Fibroblast of pulmonary artery (primary cell): ENCODE data around the gene AP5S1.
A peak's percentile ranks its signal among the peaks of the same experiment; 100 is the strongest.

Experiments used
- DNase-seq: peaks from one replicate; pipeline ENCODE4 v3.0.0-alpha.2; 2010; ENCODE audit warnings: low read depth
- H3K4me3 ChIP-seq: replicated peaks from 2 replicates; pipeline ENCODE4 v1.5.1; 2011; ENCODE audit warnings: low read depth, mild to moderate bottlenecking, control low read depth, low read length, moderate library complexity
- CTCF ChIP-seq: IDR thresholded peaks from 2 replicates; pipeline ENCODE4 v1.5.1; 2011; ENCODE audit warnings: mild to moderate bottlenecking, control low read depth, low read length, inconsistent platforms; ENCODE audit errors: missing control alignments

The AP5S1 gene

GRCh38 chr20:3803854-3804253 lies 16.5 kb upstream of the AP5S1 start:
- H3K4me3 ChIP-seq = no peak overlapping the region
- no peak for TF ChIP-seq CTCF
- no peak for DNase-seq

GRCh38 chr20:3804254-3804751 lies 16.0 kb upstream of the AP5S1 start:
- no peak for DNase-seq
- TF ChIP-seq CTCF = no peak
- H3K4me3 ChIP-seq = no peak overlapping the region

GRCh38 chr20:3804781-3805180 lies 15.6 kb upstream of the AP5S1 start:
- TF ChIP-seq CTCF = no peak
- DNase-seq = no peak
- H3K4me3 ChIP-seq = no peak overlapping the region

- TF ChIP-seq CTCF = no peak
- no peak for DNase-seq
- H3K4me3 ChIP-seq = no peak overlapping the region
Observed at GRCh38 chr20:3808544-3808943, 11.8 kb upstream of the AP5S1 start.

- TF ChIP-seq CTCF = no peak
- peak overlapping the region; percentile 57 for H3K4me3 ChIP-seq
- peak; percentile 100 for DNase-seq
Observed at GRCh38 chr20:3811467-3812258, 8.7 kb upstream of the AP5S1 start.

GRCh38 chr20:3812259-3812681 lies 8.1 kb upstream of the AP5S1 start:
- DNase-seq = no peak
- H3K4me3 ChIP-seq = no peak overlapping the region
- no peak for TF ChIP-seq CTCF
